Fibroblast of skin of scalp (primary cell): ENCODE data around the gene FIS1. TPM values are rescaled to one million over a fixed set of nuclear protein-coding genes. Genes with fewer than 3 reads are reported as not detected.
A peak's percentile ranks its signal among the peaks of the same experiment; 100 is the strongest.
"Not testable (repeated sequence)": the region's sequence is repeated elsewhere in the genome, so short reads cannot be mapped to it uniquely, and the experiment has no call there.

Source experiments
- DNase-seq: peaks from one replicate; pipeline ENCODE4 v3.0.0-alpha.2; 2013
- polyA plus RNA-seq, 2 experiments: library from polyadenylated mRNA; unstranded; fragments of 120-200 nt; gene quantifications; one replicate each; pipeline ENCODE4 v1.2.1, GENCODE V29; 2013; ENCODE audit not compliant: insufficient read length in 2 of 2

The FIS1 gene
- 131 TPM for polyA plus RNA-seq (2013, experiment 1 of 2; ENCODE audit: insufficient read length)
- polyA plus RNA-seq (2013, experiment 2 of 2; ENCODE audit: insufficient read length): 127 TPM

DNA sequence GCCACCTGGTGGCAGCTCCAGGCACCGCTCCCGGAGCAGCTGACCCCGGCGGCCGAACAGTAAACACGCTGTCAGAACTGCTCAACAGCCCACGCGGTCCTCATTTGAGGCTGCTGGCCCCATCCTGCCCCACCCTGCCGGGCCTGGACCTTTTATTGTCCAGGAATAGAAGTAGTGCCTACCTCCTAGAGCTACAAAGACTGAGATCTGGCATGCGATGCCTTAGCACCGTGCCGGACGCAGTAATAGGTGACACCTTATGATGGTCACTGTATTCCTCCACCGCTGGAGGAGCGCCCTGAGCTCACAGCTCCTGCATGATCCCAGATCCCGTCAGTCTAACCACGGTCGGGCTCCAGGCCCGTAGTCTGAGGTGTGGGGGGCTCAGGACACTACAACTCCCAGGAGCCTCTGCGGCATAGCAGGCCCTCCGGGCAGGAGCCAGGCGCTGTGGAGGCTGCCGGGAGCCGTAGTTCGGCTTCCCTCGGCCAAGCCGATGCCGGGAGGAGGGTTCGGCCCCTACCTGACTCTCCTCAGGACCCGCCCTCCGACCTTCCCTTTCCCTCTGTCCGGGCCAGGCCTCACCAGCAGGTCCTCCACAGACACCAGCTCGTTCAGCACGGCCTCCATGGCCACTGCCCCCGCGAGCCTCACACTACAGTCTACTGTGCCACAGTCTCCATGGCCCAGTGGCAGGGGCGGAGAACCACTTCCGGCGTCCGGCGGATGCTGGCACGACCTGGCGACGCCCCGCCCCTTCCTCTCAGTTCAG, at the start of gene FIS1:
Gene FIS1 (minus strand): TSS at position 707 of the 772 bp plus-strand sequence. CDS start 77 bp downstream, at position 630.
- peak; percentile 87 for DNase-seq

DNA sequence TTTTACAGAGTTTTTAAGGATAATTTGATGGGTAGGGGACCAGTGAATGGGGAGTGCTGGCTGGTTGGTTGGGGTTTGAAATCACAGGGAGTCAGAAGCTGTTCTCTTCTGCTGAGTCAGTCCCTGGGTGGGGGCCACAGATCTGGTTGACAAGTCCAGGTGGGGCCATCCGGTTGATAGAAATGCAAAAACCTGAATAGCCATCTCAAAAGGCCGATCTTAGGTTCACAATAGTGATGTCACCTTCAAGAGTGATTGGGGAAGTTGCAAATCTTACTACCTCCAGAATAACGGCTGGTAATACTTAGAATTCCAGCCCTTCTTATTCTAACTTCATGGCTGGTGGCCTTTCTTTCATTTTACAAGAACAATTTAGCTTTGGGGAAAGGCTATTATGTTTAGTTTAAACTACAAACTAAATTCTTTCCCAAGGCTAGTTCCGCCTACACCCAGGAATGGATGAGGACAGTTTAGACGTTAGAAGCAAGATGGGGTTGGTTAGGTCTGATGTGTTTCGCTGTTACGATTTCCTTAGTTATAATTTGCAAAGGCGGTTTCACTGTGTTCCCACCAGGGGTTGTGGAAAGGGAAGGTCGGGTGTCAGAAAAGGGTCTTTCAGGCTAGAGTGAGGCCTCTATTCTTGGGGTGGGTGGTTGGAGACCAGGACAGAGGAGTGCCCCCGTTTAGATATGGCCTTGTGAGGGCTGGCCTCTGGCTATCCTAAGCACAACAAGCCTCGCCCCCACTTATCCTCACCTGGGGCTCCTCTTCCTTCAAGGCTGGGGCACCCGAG, 49.4 kb upstream of the FIS1 start:
- no peak for DNase-seq

DNA sequence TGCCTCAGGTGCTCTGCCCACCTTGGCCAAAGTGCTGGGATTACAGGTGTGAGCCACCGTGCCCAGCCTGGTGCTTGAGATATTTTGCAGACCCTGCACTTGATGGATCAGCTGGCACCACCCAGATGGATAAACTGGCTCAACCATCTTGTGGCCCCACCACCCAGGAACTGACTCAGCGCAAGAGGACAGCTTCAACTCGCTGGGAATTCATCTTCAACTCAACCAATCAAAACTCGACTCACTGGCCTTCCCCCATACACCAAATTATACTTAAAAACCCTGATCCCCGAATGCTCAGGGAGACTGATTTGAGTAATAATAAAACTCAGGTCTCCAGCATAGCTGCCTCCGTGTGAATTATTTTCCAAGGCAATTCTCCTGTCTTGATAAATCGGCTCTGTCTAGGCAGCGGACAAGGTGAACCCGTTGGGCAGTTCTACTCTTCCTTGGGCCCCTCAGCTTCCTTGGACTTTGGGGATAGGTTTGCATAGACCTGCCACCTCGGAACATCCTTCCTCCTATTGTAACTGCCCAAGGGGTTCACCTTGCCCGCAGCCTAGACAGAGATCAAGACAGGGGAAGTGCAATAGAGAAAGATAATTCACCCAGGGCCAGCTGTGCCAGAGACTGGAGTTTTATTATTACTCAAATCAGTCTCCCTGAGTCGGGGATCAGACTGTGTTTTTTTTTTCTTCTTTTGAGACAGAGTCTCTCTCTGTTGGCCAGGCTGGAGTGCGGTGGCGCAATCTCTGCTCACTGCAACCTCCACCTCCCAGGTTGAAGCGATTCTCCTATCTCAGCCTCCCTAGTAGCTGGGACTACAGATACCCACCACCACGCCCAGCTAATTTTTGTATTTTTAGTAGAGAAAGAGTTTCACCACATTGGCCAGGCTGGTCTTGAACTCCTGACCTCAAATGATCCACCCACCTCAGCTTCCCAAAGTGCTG, 48.5 kb upstream of the FIS1 start:
- not testable (repeated sequence) for DNase-seq

DNA sequence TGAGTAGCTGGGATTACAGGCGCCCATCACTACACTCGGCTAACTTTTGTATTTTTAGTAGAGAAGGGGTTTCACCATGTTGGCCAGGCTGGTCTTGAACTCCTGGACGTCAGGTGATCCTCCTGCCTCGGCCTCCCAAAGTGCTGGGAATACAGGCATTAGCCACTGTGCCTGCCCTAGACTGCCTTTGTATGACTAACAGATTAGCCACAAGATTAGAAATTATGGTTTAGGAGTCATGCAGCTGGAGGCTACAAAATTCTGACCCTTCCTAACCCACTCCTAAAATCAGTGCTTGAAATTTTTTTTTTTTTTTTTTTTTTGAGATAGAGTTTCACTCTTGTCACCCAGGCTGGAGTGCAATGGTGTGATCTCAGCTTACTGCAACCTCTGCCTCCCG, 47.7 kb upstream of the FIS1 start:
- DNase-seq: not testable (repeated sequence)

DNA sequence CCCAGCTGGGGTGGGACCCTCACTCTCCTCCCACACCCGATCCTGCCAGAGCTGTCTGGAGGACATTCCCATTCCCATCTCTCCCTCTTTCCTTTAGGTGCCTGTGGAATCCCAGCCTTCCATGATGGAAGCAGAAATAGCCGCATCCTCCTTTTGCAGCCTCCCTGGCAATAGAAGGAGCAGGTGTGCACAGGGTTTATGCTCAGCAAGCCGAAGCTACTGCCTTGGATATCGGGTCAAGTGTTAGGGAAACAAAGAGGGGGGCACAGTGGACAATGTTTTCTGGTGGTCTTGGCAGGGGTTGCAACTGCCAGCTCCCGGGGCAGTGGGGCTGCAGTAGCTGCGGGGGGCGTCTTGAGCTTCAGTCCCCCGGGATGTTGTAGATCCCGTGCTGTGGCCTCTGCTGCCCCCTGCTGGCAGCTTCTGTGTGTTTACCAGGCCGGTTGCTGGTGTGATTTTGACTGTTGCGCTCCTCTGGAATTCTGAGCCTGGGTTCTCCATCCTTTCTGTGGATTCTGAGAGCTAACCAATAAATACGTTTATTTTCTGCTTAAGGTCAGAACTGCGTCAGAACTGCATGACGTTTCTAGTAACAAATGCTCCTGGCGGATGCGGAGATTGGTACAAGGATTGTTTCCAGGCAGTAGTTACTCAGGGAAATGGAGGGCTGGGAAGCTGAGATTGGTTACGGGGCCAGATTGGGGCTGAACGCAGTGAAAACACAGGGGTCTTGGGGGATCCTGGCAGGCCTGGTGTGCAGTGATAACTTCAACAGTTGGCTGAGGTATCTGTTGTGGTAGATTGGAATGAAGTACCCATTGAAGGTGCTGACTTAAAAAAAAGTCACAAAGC, 45.5 kb upstream of the FIS1 start:
- DNase-seq: peak; percentile 20

DNA sequence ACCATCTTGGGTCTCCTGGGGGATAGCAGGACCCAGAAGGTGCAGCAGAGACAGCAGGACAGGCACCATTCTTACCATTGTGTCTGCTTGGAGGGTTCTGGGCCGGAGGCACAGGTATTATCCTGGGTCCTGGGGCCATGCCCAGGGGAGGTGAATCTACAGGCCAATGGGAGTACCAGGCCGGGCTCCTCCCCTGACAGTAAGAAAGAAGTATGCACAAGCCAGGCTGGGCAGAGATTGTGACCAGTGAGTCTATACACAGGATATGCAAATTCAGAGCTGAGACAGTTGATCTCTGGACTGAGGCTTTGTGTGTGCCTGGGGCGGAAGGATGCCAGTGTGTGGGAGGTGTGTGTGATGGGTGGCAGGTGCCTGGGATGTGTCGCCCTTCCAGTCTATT, 44.8 kb upstream of the FIS1 start:
- not testable (repeated sequence) for DNase-seq

DNA sequence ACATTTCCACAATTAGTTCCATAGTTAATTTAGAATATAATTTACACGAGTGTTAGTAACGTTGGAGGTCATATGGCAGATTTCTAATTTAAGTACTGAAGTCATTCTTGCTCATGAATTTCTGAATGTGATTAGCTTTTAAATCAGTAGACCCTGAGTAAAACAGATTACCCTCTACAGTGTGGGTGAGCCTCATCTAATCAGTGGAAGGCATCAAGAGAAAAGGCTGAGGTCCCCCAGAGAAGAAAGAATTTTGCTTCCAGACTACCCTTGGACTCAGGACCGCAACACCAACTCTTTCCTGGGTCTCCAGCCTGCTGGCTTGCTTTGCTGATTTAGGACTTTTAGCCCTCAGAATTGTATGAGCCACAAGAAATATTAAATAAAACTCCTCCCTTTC, 43.6 kb upstream of the FIS1 start:
- no peak for DNase-seq

DNA sequence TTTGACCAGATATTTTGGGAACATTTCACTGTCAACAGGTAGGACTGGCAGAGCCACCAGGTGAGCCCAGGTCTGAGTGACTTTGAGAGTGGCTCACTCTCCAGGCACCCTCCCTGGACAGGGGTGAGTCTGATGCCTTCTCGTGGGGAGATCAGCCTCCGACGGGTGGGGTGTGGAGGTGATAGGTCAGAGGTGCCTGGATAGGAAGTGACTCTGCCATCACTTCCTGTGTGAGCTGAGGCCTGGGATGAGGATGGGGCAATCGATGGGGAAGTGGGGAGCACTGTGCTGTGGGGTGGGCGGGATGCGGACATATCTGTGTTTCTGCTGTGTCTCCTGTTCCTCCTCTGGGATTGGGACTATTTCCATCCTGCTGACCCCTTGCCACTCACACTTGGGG, 42.2 kb upstream of the FIS1 start:
- no peak for DNase-seq

DNA sequence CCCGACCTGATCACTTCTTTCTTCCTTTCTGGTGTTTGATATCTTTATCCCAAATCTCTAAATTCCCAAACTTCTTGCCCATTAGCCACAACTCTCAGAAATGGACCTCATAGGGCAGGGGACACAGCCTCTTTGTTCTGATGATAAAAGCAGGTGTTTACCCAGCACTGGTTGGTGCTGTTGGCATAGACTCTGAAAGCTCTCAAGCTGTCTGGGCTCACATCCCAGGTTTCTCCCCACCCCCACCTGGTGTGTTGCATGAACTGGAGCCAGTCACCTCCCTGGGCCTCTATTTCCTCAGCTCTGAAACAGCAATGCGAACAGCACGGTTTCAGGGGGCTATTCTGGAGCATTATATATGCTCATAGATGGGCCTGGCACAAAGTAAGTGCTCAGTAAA, 41.0 kb upstream of the FIS1 start:
- not testable (repeated sequence) for DNase-seq

DNA sequence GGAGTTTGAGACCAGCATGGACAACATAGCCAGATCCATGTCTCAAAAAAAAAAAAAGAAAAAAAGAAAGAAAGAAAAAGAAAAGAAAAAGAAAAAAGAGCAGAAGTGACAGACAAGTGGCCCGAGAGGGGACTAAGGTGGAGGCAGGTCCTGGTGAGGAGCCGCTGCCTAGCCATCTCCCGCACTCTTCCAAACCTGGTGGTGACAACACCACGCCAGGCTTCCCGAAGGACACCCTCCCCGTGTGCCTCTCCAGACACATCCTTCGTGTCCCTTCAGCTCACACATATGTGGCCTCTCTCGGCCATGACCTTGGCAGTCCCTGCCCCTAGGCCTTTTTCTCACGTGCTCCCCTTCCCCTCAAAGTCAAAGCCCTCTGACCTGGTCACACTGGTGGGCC, 40.3 kb upstream of the FIS1 start:
- DNase-seq: no peak

DNA sequence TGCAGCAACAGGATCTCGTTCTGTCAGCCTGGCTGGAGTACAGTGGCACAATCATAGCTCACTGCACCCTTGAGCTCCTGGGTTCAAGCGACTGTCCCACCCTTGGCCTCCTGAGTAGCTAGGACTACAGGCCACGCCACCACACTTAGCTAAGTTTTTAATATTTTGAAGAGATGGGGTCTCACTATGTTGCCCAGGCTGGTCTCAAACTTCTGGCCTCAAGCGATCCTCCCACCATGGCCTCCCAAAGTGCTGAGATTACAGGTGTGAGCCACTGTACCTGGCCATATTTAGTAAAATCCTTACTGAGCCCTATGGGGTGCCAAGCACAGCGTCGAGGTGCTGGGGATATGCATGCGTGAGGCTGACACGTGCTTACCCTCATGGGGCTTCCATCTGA, 36.0 kb upstream of the FIS1 start:
- not testable (repeated sequence) for DNase-seq

DNA sequence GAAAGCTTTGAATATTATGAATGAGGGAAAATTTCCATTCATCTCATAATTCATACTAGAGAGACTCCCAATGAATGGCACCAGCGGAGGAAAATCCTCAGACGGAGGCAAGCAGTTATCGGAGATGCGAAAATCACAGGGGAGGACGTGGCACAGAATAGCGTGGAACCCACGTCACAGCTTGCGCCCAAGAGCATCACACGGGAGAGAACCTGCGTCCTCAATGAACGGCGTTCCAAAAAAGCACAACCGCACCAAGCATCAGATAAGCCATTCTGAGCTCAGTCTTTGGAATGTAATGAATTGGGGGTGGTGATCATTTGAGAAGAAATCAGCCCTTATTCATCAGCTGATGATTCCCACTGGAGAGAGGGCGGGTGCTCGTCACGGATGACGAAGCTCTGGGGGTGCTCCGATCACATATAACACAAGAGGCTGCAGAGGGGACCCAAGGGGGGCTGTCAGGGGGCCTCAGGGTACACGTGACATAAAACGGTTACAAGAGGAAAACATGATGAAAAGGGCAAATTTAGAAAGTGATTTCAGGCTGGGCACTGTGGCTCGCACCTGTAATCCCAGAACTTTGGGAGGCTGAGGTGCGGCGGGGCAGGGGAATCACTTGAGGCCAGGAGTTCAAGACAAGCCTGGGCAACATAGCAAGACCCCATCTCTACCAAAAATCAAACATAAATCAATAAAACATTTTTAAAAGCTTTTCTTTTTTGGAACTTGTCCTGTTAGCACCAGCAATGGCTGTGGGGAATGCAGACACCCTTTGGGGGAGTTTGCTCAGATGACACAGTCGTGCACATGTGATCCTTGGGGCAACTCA, 33.8 kb upstream of the FIS1 start:
- no peak for DNase-seq

DNA sequence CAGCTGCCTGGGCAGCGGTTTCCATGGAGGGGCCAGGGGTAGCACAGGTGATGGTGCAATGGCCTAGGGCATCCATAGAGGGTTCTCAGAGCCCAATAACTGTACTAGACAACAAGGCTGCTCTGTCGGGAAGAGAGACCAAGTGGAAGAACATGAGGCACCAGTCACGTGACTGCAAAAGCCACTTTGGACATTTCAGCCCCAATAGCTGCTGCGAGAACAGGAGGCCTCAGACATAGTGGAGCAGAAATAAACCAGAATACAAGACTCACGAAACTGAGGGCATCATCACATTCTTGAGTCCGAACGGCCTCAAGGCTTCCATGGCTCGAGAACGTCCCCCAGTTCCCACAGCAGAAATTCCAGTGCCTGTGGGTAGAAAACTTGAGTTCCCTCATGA, 32.3 kb upstream of the FIS1 start:
- DNase-seq: no peak

DNA sequence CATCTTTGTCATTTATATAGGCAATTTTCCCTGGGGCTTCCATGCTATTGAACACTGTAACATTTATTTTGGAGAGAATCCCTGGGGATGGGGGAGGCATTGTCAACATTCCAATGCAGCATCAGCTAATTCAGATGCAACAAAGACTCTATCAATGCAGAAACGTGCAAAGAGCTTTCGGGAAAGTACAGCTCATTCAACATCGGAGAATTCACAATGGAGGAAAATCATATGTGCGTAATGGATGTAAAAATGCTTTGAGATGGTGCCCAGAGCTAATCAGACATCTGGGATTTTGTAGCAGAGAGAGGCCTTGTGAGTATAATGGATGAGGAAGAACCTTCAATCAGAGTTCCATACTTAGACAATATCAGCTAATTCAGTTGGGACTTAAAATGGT, 28.3 kb upstream of the FIS1 start:
- DNase-seq: no peak

DNA sequence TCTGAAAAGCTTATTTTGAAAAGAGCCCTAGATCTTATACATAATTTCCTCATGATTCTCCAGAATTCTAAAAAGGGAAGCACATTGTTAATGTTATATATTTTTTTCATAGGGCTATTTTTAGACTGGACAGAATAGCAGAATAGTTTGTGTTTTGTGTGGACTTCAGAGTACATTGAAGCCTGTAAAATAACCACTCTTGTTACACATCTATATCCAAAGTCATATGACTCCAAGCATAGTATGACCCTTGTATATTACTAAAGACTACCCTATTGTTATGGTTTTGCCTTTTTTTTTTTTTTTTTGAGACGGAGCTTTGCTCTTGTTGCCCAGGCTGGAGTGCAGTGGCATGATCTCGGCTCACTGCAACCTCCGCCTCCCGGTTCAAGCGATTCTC, 26.1 kb upstream of the FIS1 start:
- DNase-seq: no peak

DNA sequence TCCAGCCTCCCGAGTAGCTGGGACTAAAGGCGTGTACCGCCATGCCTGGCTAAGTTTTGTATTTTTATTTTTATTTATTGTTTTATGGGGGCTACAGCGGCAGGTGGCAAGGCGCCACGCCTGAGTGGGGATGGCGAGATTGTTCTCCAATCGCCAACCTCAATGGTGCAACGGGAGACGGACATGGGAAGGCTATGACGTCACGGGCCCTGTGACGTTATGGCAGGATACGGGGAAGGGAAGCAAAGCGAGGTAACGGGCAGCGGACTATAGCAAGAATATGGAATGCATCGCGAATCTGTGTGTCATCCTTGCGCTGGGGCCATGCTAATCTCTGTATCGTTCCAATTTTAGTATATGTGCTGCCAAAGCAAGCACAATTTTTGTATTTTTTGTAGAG, 24.8 kb upstream of the FIS1 start:
- DNase-seq: no peak

DNA sequence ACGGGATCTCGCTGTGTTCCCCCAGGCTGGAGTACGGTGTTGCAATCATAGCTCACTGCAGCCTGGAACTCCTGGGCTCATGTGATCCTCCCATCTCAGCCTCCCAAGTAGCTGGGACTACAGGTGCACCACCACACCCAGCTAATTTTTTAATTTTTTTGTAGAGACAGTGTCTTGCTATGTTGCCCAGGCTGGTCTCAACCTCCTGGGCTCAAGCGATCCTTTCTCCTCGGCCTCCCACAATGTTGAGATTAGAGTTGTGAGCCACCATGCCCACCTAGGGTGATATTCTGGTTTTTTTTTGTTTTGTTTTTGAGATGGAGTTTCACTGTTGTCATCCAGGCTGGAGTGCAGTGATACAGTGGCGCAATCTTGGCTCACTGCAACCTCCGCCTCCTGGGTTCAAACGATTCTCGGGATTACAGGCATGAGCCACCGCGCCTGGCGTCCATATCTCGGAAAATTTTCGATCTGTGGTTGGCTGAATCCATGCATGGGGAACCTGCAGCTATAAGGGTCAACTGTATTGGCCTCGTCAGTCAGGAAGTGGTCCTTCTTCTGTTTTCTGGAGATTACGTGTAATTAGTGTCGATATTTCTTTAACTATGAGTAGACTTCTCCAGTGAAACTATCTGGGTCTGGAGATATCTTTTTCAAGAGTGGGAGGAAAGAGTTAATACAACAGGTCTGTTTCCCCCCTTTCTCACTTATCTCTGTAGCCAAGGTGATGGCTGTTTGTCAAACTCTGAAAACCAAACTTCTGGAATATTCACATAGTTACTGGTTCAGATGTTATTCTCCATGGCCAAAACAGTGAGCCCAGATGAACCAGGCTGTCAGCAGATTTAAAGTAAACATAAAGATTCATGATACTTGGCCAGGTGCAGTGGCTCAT, 21.0 kb upstream of the FIS1 start:
- no peak for DNase-seq

DNA sequence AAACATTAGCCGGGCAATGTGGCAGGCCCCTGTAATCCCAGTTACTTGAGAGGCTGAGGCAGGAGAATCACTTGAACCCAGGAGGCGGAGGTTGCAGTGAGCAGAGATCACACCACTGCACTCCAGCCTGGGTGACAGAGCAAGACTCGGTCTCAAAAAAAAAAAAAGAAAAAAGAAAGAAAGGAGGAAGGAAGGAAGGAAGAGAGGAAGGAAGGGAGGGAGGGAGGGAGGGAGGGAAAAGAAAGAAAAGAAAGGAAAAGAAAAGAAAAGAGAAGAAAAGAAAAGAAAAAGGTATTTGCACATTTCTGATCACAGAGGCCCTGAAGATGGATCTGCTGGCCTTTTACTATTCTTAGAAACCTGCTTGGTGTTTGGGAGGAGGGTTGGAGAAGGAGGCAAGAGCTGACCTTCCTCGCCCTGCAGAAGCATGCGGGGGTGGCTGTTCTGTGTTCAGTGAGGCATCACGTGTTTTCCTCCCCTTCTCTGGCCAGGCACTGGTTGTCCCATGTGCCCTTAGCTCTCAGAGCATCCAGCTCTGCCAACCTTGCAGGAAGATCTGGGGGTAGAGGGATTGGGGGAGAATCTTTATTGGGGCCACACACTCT, 19.3 kb upstream of the FIS1 start:
- not testable (repeated sequence) for DNase-seq

DNA sequence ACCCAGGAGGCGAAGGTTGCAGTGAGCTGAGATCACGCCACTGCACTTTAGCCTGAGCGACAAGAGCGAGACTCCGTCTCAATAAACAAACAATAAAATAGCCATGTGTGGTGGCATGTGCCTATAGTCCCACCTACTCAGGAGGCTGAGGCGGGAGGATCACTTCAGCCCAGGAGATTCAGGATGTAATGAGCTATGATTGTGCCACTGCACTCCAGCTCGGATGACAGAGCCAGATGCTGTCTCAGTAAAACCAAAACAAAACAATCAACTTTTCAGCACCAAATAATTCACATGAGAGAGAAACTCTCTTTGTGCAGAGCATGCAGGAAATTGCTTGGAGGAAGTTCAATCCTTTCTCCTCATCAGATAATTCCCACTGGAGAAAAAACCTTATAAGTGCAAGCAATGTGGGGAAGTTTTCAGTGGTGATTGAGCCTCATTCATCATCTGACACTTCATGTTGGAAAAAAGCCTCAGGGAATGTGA, 13.4 kb upstream of the FIS1 start:
- peak; percentile 35 for DNase-seq
